HG03135 (cell line): ENCODE measurements around the gene CDKL2.

ENCODE experiments used
- ATAC-seq: cut with Tn5 transposase; IDR thresholded peaks from one replicate; pipeline ENCODE4 v1.9.1; 2021; ENCODE audit warnings: mild to moderate bottlenecking, moderate library complexity; ENCODE audit not compliant: unreplicated experiment

Gene CDKL2

DNA sequence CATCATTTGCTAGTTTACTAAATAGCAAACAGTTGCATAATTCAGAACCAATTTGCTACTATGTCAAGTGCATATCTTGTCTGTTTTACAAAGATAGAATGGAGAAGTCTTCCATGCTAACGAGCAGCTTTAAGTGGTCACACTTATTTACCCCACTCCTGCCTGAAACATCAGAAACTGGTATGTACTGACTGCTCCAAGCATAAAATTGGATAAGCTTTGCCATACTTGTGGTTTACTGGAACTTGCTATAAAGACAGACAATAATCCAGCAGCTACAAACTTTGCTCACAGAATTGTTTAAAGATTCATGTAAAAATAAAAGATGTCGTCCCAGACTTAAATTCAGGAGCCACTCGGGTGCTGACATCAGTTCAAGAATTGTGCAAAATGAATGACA is 13.3 kb upstream of the CDKL2 start:
- no peak for ATAC-seq

DNA sequence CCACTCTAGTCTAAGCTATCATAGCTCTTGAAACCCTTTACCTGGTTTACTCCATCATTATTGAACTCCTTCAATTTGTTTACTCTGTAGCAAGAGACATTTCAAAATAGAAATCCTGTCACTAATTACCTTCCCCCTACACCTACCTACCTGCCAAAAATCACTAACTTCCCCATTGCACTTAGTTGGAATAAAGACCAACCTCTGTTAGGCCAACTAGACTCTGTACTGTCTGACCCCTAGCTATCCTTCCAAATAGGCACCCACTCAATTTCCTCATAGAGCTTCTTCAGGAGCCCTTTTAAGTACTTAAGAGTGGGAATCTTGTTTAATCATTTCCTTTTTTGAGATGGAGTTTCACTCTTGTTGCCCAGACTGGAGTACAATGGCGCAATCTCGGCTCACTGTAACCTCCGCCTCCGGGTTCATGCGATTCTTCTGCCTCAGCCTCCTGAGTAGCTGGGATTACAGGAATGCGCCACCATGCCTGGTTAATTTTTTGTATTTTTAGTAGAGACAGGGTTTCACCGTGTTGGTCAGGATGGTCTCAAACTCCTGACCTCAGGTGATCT is 8.9 kb upstream of the CDKL2 start:
- no peak for ATAC-seq

DNA sequence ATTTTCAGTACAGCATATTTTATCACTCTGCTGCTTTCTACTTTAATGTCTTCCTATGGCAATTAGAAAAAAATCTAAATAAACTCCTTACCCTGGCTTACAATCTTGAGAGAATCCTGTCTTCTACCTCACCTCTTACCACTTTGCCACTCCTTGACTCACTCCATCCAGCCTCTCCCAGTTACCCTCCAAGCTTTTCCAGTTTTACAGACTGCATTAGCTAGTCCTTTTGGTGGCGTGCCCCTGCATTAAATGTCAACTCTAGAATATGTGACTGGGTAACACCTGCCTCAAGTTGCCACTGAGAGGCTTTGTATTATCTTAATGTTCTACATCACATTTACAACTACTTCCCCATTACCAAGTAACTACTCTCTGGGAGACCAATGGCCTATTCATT is 7.5 kb upstream of the CDKL2 start:
- no peak for ATAC-seq

DNA sequence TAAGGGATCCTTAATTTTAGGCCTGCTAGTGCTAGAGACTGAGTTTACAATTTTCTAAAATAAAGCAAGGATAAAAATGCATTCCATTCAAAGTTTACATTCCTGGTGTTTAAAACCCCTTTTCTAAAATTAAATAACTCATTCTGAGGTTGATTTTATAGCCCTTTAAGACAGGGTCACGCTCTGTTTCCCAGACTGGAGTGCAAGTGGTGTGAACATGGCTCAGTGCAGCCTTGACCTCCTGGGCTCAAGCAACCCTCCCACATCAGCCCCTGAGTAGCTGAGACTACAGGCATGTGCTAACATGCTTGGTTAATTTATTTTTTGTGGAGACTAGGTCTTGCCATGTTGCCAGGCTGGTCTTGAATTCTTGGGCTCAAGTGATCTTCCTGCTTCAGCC is 6.8 kb upstream of the CDKL2 start:
- no peak for ATAC-seq

DNA sequence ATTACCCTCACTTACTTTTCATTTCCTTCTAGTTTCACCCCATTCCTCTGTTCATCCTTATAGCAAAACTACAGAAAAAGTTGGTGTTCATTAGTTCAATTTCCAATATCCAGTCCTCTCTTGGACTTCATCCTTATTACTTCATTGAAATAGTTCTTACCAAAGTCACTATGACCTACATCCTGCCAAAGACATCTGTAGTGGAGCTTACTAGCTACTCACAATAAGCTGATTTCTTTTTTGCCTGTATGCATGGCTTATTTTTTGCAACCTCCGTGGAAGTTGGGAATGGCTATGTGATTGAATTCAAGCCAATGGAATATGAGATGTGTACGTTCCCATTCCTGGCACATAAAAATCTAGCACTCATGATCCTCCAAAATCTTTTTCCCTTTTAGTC is 4.6 kb upstream of the CDKL2 start:
- no peak for ATAC-seq

DNA sequence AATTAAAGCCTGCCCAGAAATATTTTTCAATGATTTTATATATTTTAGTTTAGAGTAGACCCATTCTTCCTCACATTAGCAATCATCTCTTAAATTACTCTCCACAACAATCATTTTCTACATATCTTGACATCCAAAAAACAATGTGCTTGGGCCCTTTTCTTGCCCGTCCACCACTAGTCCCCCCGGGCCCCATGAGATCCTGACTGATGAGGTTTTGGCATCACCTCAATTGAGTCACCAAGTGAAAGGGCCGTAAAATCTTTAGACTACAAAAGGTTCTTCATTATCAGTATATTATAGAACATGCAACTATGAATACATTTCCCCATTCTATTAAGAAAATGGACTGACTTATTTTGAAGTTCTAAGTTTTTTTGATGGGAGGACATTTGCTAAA is 4.0 kb upstream of the CDKL2 start:
- ATAC-seq = no peak

DNA sequence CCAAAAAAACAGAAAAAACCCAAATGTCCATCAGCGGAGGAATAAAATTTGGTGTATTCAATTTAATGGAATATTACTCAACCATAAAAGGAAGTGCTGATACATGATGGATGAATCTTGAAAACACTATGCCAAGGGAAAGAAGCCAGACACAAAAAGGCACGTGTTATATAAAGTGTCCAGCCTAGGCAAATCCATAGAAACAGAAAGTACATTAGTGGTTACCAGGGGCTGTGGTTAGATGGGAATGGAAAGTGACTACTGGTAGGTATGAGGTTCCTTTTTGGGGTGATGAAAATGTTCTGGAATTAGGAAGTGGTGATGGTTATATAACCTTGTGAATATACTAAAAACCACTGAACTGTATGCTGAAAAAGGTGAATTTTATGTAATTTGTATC is 3.5 kb upstream of the CDKL2 start:
- no peak for ATAC-seq

DNA sequence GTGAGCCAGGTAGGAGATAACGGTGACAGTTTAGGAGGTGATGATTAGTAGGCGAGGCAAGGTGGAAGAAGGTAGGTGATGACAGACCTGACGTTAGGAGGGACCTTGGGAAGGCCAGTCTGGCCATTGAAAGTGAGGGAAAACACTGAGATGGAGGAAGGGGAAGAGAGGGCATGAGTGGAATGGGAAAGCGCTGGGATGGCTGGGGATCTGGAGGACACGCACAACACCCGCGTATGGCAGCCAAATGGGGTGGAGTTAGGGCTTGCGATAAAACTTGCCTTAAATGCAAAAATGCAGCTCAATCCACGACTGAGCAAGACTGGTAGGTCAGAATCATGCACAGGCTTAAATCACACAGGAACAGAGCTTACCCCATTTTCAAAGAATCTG is 605 bp upstream of the CDKL2 start:
- no peak for ATAC-seq

DNA sequence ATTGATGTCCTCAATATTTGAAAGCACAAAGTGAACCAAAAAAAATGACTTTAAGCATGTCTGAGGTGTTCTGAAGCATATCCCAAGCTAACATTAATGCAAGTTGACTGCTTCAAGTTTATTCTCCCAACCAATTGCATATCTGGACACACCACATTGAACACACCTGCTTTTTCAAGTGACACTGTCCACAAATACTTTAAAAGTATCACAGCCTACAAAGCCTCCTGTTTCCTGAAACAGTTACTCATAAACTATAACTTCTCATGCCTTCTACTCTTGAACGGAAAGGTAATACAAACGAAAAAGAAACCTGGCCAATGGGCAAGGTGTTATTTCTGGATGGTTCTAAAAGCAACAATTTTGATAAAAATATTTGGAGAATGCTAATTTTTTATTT is 1.1 kb downstream of the CDKL2 start:
- ATAC-seq = no peak

DNA sequence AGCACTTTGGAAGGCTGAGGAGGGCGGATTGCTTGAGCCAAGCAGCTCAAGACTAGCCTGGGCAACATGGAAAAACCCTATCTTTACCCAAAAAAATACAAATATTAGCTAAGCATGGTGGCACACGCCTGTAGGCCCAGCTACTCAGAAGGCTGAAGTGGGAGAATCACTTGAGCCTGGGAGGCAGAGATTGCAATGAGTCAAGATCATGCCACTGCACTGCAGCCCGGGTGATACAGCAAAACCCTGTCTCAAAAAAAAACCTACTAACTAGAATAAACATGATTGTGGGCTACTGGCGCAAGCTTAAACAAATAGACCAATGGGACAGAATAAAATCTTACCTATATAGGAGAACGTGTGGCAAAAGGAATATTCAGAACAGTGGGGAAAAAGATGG is 7.3 kb downstream of the CDKL2 start:
- no peak for ATAC-seq

DNA sequence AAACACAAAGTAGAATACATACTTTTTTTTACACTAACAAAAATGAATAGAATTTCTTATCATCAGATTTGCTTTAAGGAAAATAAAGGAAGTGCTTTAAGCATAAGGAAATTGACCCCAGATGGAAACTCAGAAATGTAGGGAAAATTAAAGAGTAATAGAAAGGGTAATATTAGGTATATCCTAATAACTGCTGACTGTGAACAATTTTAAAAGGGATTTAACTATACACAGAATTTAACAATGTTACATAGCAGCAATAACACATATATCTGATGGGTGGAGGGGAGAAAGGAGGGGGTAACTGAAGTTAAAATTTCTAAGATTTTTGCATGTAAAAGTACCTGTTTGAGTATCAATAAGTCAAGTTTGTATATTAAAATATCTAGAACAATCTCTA is 8.6 kb downstream of the CDKL2 start:
- no peak for ATAC-seq

DNA sequence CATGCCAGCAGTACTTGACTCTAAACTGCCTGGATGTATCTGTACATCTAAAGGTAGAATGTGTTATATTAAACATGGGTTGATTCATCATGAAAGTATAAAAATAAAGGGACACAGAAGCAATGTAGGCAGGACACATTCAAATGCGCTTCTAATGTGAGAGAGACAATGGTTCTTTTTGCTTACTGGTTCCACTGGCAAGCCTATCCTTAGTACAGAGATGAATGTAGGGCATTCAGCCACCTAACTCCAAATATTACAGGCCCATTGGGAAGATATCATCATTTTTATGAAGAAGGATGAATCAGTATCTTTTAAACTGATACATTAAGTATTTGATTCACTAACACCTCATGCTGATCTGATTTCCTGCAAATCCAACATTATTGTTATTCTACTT is 18.0 kb downstream of the CDKL2 start:
- no peak for ATAC-seq

DNA sequence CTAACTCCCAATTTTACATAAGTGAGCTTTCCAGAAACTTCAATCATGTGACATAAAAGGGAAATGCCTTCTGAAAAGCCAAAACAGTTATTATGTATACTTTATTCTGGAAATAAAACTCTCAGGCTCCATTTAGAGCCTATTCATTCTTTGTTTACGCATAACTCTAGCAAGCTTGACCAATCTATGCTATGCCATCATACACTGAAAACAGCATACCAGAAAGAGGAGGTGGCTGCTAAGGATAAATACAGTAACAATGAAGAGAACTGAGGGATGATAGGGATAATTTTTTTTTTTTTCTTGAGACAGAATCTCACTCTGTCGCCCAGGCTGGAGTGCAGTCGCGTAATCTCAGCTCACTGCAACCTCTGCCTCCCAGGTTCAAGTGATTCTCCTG is 24.4 kb downstream of the CDKL2 start:
- ATAC-seq = no peak

DNA sequence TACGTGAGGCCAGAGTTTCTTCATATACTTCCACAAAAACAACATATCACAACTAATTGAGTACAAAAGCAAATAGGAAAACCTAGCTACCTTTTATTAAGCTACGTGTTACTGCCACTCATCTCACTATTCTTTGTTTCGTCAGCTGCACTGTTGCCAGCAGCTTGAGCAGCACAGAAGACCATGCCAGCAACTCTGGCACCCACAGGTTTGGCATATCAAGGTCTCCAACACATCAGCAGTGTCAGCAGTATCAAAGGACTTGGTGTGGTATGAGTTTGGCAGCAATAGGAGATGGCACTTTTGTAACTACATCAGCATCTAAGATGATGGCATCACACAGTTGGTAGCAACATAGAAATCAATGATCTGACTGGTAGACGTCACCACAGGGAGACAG is 30.7 kb downstream of the CDKL2 start:
- ATAC-seq = no peak

DNA sequence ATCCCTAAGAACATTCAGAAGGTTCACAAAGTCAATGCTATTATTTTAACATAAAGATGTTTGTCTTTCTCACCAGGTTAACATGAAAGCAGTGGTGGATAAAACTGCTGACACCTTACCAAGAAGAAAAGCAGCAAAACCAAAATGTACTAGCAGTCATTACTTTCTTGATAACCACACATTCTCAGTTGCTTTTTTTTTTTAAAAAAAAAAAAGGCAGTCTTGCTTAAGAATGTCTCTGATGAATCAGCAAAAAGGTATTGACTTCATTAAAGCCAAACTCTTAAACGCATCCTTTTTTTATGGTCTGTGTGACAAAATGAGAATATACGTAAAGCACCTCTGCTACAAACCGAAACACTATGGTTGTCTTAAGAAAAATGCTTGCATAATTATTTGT is 31.9 kb downstream of the CDKL2 start:
- ATAC-seq = no peak

DNA sequence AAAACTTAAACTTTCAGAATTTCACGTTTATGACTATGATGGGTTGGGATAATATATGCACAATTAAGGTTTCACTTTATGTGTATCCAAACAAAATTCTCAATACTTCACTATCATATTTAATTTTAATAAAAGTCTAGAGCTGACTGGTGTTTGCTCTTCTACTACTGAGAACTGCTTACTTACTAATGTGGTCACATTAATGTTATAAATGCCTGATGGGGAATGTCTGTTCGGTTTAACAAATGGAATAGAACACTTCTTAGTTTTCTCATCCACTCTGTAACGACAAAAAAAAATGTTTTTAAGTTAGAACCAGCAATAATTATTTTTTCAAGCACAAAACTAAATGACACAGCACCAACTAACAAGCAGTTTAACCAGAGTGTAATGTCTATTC is 34.3 kb downstream of the CDKL2 start:
- no peak for ATAC-seq

DNA sequence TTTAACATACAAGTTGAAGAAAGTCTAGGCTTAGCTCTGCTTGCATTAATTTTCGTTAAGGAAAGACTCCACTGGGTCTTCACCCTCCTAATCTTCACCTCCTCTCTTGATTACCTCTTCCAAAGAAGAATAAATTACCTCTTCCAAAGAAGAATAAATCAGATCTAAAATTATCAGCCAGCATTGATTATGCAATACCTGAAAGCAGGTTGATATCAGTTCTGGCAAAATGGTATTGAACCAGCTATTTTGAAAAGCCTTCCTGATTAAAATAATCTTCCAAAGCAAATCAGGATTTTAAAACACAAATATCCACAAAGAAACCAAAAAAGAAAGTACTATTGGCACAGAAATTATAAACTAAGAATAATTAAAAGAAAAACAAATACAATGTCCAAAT is 36.9 kb downstream of the CDKL2 start:
- no peak for ATAC-seq

DNA sequence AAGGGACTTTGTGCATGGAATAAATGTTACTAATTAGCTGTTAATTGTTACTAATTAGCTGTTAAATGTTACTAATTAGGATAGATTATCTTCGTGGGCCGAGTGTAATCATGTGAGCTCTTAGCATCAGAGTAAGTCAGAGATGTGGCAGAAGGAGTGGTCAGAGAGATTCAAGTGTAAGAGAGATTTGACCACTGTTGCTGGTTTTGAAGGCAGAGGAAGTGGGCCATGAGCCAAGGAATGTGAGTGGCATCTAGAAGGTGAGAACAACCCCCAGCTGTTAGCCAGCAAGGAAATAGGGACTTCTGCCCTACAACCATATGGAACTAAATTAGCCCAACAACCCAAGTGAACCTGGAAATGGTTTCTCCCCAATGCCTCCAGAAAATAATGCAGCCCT is 46.3 kb downstream of the CDKL2 start:
- no peak for ATAC-seq

DNA sequence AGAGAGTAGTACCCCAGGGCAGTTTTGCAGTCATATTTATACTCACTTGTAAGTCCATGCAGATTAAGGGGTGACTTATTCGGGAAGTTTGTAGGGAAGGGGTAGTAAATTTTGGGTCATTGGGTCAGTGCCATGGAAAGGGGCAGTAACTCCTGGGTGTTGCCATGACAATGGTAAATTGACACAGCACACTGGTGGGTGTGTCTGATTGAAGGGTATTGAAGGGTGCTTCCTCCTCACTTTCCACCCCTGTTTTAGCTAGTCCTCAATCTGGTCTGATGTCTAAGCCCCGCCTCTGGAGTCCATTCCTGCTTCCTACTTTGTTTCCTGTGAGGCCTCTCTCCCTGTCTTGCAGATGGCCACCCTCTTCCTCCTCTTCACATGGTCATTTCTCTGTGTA is 62.6 kb downstream of the CDKL2 start:
- ATAC-seq = no peak

DNA sequence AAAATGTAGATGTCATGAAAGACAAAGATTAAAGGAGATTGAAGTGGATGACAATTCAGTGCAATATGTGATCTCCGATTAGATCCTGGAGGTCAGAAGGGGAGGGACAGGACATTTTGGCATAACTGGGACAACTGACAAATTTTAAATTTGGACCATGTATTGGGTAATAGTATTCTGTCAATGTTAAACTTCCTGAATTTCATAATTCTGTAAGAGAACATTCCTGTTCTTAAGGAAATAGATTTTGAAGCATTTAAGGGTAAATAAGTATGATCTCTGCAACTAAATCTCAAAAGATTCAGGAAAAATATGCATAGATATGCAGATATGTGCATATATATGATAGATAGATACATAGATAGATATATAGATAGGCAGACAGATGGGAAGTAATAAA is 63.4 kb downstream of the CDKL2 start:
- ATAC-seq = no peak

DNA sequence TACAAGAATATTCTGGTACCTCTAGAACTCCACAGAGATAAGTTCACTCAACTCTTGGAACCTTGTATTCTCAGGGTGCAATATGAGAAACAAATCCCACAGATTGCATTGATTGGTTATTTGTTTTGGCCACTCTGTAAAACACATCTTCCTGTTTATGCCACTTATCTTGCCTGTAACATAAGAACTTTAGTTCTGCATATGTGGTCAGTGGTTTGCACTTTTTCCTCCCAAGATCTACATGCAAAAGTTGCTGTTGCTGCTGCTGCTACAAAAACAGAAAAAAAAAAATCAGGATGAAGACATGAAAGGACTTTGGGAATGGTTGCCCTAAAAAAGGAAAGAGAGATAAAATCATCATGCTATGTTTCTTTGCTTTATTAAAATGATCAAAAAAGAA is 64.8 kb downstream of the CDKL2 start:
- ATAC-seq = no peak

DNA sequence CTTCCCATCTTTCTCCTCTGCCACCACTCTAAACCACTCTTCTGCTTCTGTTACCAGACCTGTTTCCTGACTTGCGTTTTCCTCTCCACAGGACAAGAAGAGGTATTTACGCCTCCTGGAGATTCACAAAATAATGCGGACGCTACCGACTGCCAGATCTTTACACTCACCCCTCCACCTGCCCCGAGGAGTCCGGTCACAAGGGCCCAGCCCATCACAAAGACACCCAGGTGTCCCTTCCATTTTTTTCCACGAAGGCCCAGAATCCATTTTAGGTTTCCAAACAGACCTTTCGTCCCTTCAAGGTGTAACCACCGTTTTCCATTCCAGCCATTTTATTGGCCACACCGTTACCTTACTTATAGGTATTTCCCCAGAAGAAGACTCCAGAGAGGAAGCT is 66.3 kb downstream of the CDKL2 start:
- no peak for ATAC-seq

DNA sequence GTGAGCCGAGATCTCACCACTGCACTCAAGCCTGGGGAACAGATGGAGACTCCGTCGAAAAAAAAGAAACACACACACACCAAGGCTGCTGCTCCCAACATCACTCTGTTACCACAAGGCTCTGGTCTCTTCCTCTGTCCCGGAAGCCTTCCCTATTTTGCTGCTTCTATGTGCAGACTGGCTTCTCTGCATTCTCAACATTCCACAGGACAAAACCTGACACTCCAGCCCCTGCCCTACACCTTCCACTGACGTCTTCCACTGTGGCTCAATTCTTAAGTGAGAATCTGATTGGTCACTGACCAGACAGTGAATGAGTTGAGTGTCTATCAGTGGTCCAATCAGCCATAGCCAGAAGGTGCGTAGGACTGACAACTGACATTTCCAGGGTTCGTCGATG is 68.5 kb downstream of the CDKL2 start:
- no peak for ATAC-seq

DNA sequence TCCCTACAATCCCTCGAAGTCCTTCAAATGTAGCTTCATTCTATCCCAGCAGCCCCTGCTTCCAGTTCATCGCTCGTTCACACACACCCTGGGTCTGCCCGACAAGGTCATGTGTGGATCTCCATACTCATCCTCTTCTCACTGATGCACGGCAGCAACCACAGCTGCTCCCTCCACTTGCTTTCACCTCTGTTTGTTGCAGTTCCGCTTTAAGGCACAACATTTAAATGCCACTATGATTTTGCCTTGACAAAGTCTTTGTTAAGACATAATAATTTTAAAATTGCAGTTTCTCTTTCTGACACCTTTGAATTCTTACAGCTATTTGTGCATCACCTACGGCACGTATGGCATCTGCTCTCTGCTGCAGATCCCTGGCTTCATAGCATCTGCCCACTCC is 72.6 kb downstream of the CDKL2 start:
- ATAC-seq = no peak
